Measurements from ENCODE around the gene TRIO. TPM values are rescaled to one million over a fixed set of nuclear protein-coding genes. Genes with fewer than 3 reads are reported as not detected.

TRIO gene
- total RNA-seq, 1 donor from 2014 or later: 170 TPM

GRCh38 chr5:14497311-14497710 is 354.2 kb downstream of the TRIO start:
- TF ChIP-seq, protein P1, sequence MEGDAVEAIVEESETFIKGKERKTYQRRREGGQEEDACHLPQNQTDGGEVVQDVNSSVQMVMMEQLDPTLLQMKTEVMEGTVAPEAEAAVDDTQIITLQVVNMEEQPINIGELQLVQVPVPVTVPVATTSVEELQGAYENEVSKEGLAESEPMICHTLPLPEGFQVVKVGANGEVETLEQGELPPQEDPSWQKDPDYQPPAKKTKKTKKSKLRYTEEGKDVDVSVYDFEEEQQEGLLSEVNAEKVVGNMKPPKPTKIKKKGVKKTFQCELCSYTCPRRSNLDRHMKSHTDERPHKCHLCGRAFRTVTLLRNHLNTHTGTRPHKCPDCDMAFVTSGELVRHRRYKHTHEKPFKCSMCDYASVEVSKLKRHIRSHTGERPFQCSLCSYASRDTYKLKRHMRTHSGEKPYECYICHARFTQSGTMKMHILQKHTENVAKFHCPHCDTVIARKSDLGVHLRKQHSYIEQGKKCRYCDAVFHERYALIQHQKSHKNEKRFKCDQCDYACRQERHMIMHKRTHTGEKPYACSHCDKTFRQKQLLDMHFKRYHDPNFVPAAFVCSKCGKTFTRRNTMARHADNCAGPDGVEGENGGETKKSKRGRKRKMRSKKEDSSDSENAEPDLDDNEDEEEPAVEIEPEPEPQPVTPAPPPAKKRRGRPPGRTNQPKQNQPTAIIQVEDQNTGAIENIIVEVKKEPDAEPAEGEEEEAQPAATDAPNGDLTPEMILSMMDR (conservative IDR thresholded peaks at IDR 0.05; ENCODE audit: low read depth, low read length): no peak
- H3K4me3 ChIP-seq (ENCODE audit: low read depth, low read length): no peak overlapping the region
- no peak for DNase-seq (ENCODE audit: low read depth)

GRCh38 chr5:14501353-14502293 is 358.5 kb downstream of the TRIO start:
- DNase-seq (ENCODE audit: low read depth): no peak
- no peak overlapping the region for H3K4me3 ChIP-seq (ENCODE audit: low read depth, low read length)
- TF ChIP-seq, protein P1 (conservative IDR thresholded peaks at IDR 0.05; ENCODE audit: low read depth, low read length): no peak

- no peak for DNase-seq (ENCODE audit: low read depth)
- H3K4me3 ChIP-seq (ENCODE audit: low read depth, low read length): no peak overlapping the region
- TF ChIP-seq, protein P1 (conservative IDR thresholded peaks at IDR 0.05; ENCODE audit: low read depth, low read length): no peak
Observed at GRCh38 chr5:14502294-14502690, 359.1 kb downstream of the TRIO start.

DNA sequence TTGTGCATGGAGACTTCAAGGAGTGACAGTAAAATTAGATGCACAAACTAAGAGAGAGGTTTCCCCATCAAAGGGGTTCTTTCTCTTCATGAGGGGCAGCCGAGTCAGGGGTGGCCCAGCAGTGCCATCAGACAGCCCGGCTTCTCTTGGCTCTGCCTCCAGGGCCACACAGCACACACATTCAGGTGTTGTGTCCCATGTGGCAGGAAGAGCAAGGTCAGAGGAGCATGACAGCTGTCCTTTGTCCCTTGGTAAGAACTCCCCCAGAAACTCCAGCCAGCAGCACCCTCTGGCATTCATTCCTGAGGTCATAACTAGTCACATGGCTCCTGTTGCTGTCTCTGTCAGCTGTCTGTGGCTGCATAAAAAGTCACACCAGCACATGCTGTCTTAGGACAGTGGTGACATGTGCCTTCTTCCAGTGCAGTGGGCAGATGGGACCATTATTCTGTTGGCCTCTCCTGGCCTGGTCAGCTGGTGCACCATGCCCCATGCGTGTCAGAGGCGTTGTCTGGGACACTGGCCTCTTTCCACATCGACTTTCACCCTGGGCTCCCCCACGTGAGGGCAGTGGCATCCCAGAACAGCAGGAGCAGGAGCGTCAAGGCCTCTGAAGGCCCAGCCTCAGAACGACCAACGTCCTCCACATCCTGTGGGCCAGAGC is 360.0 kb downstream of the TRIO start:
- TF ChIP-seq, protein P1 (conservative IDR thresholded peaks at IDR 0.05; ENCODE audit: low read depth, low read length): no peak
- DNase-seq (ENCODE audit: low read depth): no peak
- no peak overlapping the region for H3K4me3 ChIP-seq (ENCODE audit: low read depth, low read length)

GRCh38 chr5:14503681-14504331 is 360.7 kb downstream of the TRIO start:
- TF ChIP-seq, protein P1 (conservative IDR thresholded peaks at IDR 0.05; ENCODE audit: low read depth, low read length): no peak
- no peak for DNase-seq (ENCODE audit: low read depth)
- H3K4me3 ChIP-seq (ENCODE audit: low read depth, low read length): no peak overlapping the region

- no peak overlapping the region for H3K4me3 ChIP-seq (ENCODE audit: low read depth, low read length)
- DNase-seq (ENCODE audit: low read depth): no peak
- TF ChIP-seq, protein P1 (conservative IDR thresholded peaks at IDR 0.05; ENCODE audit: low read depth, low read length): no peak
Observed at GRCh38 chr5:14504332-14504727, 361.2 kb downstream of the TRIO start.
